ENCODE results near the gene TMA7B.
"Not testable (repeated sequence)": the region's sequence is repeated elsewhere in the genome, so short reads cannot be mapped to it uniquely, and the experiment has no call there.

The TMA7B gene

DNA sequence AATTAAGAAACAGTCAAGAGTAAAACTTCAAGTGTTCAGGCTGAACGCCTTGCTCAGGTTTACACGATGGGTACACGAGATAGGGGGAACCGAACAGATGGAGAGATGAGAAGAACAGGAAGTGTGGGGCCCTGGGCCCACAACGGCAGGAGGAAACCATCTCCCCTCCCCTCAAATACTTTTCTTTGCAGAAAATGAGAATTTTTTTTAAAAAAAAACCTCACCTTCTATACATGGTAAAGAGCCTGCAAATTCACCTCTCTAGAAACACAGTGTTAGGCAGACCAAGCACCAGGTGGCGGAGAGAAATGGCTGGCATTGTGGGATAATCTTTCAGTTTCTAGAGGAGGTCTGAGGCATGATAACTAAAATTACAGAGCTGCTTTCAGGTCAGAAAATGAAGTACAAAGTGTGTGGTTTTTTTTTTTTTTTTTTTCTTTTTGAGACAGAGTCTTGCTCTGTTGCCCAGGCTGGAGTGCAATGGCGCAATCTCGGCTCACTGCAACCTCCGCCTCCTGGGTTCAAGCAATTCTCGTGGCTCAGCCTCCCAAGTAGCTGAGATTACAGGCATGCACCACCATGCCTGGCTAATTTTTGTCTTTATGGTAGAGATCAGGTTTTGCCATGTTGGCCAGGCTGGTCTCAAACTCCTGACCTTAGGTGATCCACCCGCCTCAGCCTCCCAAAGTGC, 8.4 kb upstream of the TMA7B start:
- in situ Hi-C loops (cut with HindIII; ENCODE audit: low sequenced_read_pairs) = not testable (repeated sequence)

GRCh38 chr22:39952347-39952746, 7.8 kb upstream of the TMA7B start:
- in situ Hi-C loops (cut with HindIII; ENCODE audit: low sequenced_read_pairs) = no loop called here

- in situ Hi-C loops (cut with HindIII; ENCODE audit: low sequenced_read_pairs) = no loop called here
These were observed 7.1 kb upstream of the TMA7B start for GRCh38 chr22:39953101-39953500.

- in situ Hi-C loops (cut with HindIII; ENCODE audit: low sequenced_read_pairs) = no loop called here
These were observed 5.6 kb upstream of the TMA7B start for GRCh38 chr22:39954584-39955055.

DNA sequence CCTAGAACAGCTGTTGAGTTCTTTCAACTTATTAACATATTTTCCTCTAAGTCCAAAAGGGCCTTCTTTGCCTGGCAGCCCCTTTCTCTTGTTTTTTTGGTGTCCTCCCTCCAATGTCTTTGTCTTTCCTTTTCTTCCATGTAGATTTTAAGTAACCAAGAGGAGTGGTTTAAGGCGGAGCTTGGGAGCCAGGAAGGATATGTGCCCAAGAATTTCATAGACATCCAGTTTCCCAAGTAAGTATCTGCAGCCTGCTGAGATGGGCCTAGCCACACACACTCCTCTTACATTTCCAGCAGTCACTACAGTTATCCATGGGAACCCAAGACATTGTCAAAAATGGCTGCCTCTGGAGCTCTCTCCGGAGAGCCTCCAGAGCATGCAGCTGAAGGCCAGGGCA, 4.5 kb upstream of the TMA7B start:
- in situ Hi-C loops (cut with HindIII; ENCODE audit: low sequenced_read_pairs) = no loop called here

DNA sequence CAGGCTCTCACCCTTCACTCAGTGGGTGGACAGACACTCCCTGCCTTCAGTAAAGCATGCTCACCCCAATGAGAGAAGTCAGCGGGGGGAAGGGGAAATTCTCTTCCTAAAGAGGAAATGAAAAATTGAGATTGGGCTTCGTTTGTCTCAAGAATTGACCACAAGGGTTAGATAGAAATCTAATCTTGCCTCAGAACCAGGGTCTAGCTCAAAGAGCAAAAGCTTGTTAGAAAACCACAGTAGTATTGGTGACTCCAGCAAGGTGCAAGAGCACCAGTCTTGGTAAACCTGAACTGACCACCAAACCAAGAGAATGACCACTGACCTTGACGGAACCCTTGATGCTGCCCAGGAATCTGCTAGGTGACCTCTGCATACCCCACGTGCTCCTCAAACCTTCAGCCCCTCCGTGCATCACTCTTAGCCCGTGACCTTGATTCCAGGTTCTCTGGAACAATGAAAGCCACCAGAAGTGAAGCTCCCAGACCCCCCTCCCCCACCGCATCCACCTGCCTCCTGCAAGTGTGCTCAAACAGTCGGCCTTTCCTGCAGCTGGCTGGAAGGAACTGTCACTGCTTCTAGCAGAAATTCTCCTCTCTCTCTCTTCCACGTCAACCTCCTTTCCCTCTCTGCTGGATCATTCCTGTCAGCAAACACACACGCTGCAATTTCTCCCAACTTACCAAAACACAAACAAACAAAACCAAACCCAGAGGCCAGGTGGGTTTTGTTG, 3.1 kb upstream of the TMA7B start:
- in situ Hi-C loops (cut with HindIII; ENCODE audit: low sequenced_read_pairs) = no loop called here

GRCh38 chr22:39958009-39958711, 2.0 kb upstream of the TMA7B start:
- in situ Hi-C loops (cut with HindIII; ENCODE audit: low sequenced_read_pairs) = no loop called here

GRCh38 chr22:39958949-39959639, 1.1 kb upstream of the TMA7B start:
- in situ Hi-C loops (cut with HindIII; ENCODE audit: low sequenced_read_pairs) = no loop called here

DNA sequence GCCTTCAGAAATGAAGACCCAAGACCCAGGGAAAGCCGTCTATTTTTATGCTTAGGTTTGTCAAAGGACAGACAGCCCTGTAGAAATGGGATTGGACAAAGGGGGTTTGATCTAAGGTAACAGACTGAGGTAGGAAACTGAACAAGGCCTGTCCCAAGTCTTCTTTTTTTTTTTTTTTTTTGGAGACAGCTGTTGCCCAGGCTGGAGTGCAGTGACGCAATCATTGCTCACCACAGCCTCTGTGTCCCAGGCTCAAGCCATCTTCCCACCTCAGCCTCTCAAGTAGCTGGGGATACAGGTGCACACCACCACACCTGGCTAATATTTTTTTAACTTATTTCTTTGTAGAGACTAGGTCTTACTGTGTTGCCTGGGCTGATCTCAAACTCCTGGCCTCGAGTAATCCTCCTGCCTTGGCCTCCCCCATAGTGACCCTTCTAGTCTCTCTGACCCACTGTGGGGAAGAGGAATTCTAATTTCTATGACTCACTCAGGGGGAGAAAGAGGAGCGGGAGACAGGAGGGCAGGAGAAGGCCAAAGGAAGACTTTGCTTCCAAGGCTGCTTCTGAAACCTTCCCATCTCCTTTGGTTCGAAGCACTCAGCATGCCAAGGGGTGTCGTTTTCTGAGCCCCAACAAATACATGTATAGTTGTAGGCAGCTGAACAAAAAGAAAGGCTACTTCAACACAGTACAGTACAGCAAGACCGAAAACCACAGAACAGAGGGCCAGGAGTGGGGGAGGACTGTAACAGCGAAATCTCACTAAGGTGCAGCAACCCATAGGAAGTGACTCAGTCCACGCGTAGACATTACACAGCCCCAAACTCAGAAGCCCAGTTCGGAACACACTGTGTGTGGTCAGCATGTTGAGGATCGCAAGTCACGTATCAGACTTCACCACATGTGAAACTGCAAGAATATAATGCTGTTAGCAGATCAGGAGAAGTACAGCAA, 872 bp downstream of the TMA7B start:
- in situ Hi-C loops (cut with HindIII; ENCODE audit: low sequenced_read_pairs) = no loop called here

DNA sequence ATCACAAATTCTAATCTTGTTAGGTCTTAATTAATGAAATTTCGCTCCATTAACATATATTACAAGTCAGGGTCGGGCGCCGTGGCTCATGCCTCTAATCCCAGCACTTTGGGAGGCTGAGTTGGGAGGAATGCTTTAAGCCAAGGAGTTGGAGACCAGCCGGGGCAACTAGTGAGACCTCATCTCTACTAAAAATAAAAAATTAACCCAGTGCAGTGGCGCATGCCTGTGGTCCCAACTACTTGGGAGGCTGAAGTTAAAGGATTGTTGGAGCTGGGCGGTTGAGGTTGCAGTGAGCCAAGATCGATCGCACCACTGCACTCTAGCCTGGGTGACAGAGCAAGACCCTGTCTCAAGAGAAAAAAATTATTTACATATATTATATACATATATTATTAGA, 1.9 kb downstream of the TMA7B start:
- in situ Hi-C loops (cut with HindIII; ENCODE audit: low sequenced_read_pairs) = no loop called here

DNA sequence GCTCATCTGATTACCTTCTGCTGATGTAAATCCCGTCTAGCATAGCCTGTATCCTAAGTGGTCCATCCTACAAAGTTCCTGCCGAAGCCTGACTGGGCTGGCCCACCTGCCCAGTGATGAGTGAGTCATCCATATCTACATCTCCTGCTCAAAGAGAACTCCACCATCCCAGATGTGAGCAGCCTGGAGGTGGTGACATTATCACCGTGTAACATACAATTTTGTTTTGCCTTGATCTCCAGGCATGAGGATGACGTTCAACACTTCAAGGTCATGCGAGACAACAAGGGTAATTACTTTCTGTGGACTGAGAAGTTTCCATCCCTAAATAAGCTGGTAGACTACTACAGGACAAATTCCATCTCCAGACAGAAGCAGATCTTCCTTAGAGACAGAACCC, 5.6 kb downstream of the TMA7B start:
- in situ Hi-C loops (cut with HindIII; ENCODE audit: low sequenced_read_pairs) = no loop called here

DNA sequence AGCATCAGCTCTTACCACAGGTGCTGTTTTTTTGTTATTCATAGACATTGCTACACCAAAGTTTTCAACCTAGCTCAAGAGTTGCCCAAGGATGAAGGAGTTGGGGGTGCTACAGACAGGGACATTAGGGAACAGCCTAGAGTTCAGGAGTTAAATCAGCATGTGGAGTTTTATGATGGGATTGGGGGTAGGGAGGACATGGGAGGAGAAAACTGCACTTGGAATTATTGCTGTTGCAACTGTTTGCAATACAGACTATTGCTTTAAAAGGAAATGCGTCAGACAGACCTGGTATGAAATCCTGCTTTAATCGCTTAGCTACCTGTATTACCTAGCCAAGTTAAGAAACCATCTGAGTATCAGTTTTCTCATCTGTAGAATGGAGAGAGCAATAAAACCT, 6.3 kb downstream of the TMA7B start:
- in situ Hi-C loops (cut with HindIII; ENCODE audit: low sequenced_read_pairs) = no loop called here

GRCh38 chr22:39967103-39967829, 7.1 kb downstream of the TMA7B start:
- in situ Hi-C loops (cut with HindIII; ENCODE audit: low sequenced_read_pairs) = no loop called here

- in situ Hi-C loops (cut with HindIII; ENCODE audit: low sequenced_read_pairs) = no loop called here
These were observed 8.1 kb downstream of the TMA7B start for GRCh38 chr22:39967996-39968972.

DNA sequence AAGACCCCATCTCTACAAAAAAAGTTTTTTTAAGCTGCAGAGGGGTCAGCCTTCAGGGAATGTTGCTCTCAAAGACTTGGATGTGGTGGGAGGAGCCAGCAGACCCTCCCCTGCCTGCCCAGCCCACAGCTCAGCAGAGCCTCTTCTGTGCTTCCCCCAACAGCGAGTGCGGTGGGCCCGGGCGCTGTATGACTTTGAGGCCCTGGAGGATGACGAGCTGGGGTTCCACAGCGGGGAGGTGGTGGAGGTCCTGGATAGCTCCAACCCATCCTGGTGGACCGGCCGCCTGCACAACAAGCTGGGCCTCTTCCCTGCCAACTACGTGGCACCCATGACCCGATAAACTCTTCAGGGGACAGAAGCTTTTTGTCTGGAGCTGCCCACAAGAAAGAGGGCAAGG, 10.5 kb downstream of the TMA7B start:
- in situ Hi-C loops (cut with HindIII; ENCODE audit: low sequenced_read_pairs) = loop anchor here (5.0 kb wide), 2 partner anchors 48 to 88 kb away; no protein-coding TSS in a partner anchor

DNA sequence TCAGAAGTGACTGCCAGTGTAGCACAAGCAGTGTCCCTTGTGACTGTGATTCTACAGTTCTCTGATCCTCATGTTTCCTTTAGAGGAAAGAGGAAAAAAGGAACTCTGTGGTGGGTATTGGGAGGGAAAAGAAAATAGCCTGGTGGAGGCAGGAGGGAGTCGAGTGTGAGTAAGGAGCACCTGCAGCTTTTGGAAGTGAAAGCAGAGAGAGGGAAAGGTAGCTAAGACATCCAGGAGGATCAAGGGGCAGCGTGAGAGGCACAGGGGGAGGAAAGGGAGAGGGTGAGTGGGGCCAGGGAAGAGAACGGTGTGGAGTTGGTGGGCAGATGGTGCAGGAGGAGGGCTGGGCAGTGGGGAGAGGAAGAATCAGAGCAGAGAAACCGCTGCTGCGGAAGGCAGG, 12.4 kb downstream of the TMA7B start:
- in situ Hi-C loops (cut with HindIII; ENCODE audit: low sequenced_read_pairs) = loop anchor here (5.0 kb wide), 2 partner anchors 50 to 90 kb away; no protein-coding TSS in a partner anchor

GRCh38 chr22:39973656-39974055, 13.5 kb downstream of the TMA7B start:
- in situ Hi-C loops (cut with HindIII; ENCODE audit: low sequenced_read_pairs) = loop anchor here (5.0 kb wide), 2 partner anchors 51 to 91 kb away; no protein-coding TSS in a partner anchor

DNA sequence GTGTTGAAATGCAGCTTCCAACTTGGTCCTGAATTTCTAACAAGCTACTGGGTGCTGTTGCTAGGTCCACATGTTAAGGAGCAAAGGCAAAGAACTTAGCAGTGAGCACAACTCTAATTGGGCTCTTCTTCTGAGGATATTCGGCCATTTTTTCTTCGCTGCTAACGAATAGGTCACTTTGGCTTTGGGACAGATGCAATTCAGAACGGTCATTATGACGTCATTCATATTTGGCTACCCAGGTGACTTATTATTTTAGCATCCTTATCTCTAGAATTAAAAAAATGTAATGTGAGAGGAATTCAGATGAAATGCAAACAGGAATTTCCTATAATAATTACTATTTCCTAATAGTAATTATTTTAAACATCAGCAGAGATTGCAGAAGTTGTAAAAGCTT, 13.9 kb downstream of the TMA7B start:
- in situ Hi-C loops (cut with HindIII; ENCODE audit: low sequenced_read_pairs) = loop anchor here (5.0 kb wide), 2 partner anchors 52 to 92 kb away; no protein-coding TSS in a partner anchor
